HepG2 (cell line): ENCODE measurements around the gene TBC1D10B. TPM values are rescaled to one million over a fixed set of nuclear protein-coding genes. Genes with fewer than 3 reads are reported as not detected.
A peak's percentile ranks its signal among the peaks of the same experiment; 100 is the strongest.

Experiments used
- CAMTA2 ChIP-seq: sonication (generic); formaldehyde crosslinking; IDR thresholded peaks from 2 replicates; pipeline ENCODE4 v1.4.0; 2020; ENCODE audit warnings: mild to moderate bottlenecking, missing genetic modification reagents, borderline replicate concordance
- E2F2 ChIP-seq: sonication (generic); formaldehyde crosslinking; IDR thresholded peaks from 2 replicates; pipeline ENCODE4 v1.4.0; 2020; ENCODE audit warnings: missing genetic modification reagents, borderline replicate concordance
- HOXA7 ChIP-seq: sonication (generic); formaldehyde crosslinking; IDR thresholded peaks from 2 replicates; pipeline ENCODE4 v1.8.1; 2022; ENCODE audit warnings: mild to moderate bottlenecking, missing genetic modification reagents, moderate library complexity
- MAF1 ChIP-seq: sonication (generic); formaldehyde crosslinking; IDR thresholded peaks from 2 replicates; pipeline ENCODE4 v1.5.0; 2020; ENCODE audit warnings: missing genetic modification reagents, borderline replicate concordance
- NFIC ChIP-seq: IDR thresholded peaks from 2 replicates; pipeline ENCODE4 v1.6.1; 2012; ENCODE audit warnings: mild to moderate bottlenecking, low read length, inconsistent platforms
- NONO ChIP-seq, 2 experiments: fragments of 450-650 bp in 1 of 2; sonication (generic) in 1 of 2; formaldehyde crosslinking in 1 of 2; IDR thresholded peaks in 1 of 2; conservative IDR thresholded peaks in 1 of 2; 2 replicates each; pipeline versions ENCODE4 v1.6.1 to v1.8.0; 2017 to 2022; ENCODE audit warnings: mild to moderate bottlenecking in 1 of 2, missing genetic modification reagents in 1 of 2, moderate library complexity in 1 of 2
- POLR2AphosphoS5 ChIP-seq: IDR thresholded peaks from 2 replicates; pipeline ENCODE4 v1.6.1; 2012; ENCODE audit warnings: low read depth, low read length
- RFXANK ChIP-seq: IDR thresholded peaks from 2 replicates; pipeline ENCODE4 v1.6.1; 2016
- SRSF9 ChIP-seq: fragments of 200-400 bp; formaldehyde crosslinking; IDR thresholded peaks from 2 replicates; pipeline ENCODE4 v1.6.1; 2018; ENCODE audit warnings: borderline replicate concordance, mild to moderate bottlenecking, low read depth, low read length; ENCODE audit not compliant: insufficient read depth, poor library complexity, severe bottlenecking
- TAF15 ChIP-seq: fragments of 200-400 bp; formaldehyde crosslinking; IDR thresholded peaks from one replicate; pipeline ENCODE4 v1.6.1; 2018; ENCODE audit warnings: mild to moderate bottlenecking, low read depth, low read length; ENCODE audit not compliant: poor library complexity, severe bottlenecking
- TP53 ChIP-seq: sonication (generic); formaldehyde crosslinking; conservative IDR thresholded peaks from 2 replicates; pipeline ENCODE4 v1.4.0; 2020; ENCODE audit warnings: missing genetic modification reagents
- ZFP90 ChIP-seq: sonication (generic); formaldehyde crosslinking; IDR thresholded peaks from 2 replicates; pipeline ENCODE4 v1.8.0; 2022; ENCODE audit warnings: missing genetic modification reagents, mild to moderate bottlenecking, inconsistent platforms, borderline replicate concordance
- ZNF12 ChIP-seq: sonication (generic); formaldehyde crosslinking; IDR thresholded peaks from 2 replicates; pipeline ENCODE4 v1.5.0; 2020; ENCODE audit warnings: missing genetic modification reagents
- ZNF136 ChIP-seq: sonication (generic); formaldehyde crosslinking; IDR thresholded peaks from 2 replicates; pipeline ENCODE4 v1.8.1; 2022; ENCODE audit warnings: low read depth, mild to moderate bottlenecking, moderate library complexity, missing genetic modification reagents
- ZNF263 ChIP-seq: sonication (generic); formaldehyde crosslinking; IDR thresholded peaks from 2 replicates; pipeline ENCODE4 v1.4.0; 2020; ENCODE audit warnings: missing genetic modification reagents
- ZNF761 ChIP-seq: sonication (generic); formaldehyde crosslinking; conservative IDR thresholded peaks from 2 replicates; pipeline ENCODE4 v1.4.0; 2020; ENCODE audit warnings: mild to moderate bottlenecking, missing genetic modification reagents
- polyA plus RNA-seq, 8 experiments: library from polyadenylated mRNA; depleted of rRNA in 3 of 8; stranded (reverse) in 7 of 8; unstranded in 1 of 8; fragments of >200 nt; fragmentation: Illumina TruSeq in 4 of 8; extraction: Trizol in 4 of 8; gene quantifications; 2 replicates each; pipeline versions ENCODE4 v1.2.1 to v1.2.3, GENCODE V29; 2011 to 2016; ENCODE audit warnings: low read depth in 4 of 8, missing spikeins in 1 of 8, mixed read lengths in 1 of 8; ENCODE audit not compliant: insufficient read depth in 1 of 8
- total RNA-seq, 5 experiments: library from RNA; depleted of rRNA; stranded (reverse); fragments of >200 nt; fragmentation: Illumina TruSeq; extraction: Trizol; gene quantifications; 2 replicates each; pipeline ENCODE4 v1.2.3, GENCODE V29; 2016; ENCODE audit warnings: low read depth in 1 of 5
- TF ChIP-seq, protein P1 (sequence below): IDR thresholded peaks from 2 replicates; pipeline ENCODE4 v1.6.1; 2016; ENCODE audit warnings: control low read depth
- TF ChIP-seq, protein P2 (sequence below): sonication (generic); formaldehyde crosslinking; IDR thresholded peaks from 2 replicates; pipeline ENCODE4 v1.5.0; 2020; ENCODE audit warnings: mild to moderate bottlenecking, missing genetic modification reagents, borderline replicate concordance
- TF ChIP-seq, protein P3 (sequence below), 2 experiments: sonication (generic) in 1 of 2; formaldehyde crosslinking in 1 of 2; IDR thresholded peaks; 2 replicates each; pipeline versions ENCODE4 v1.4.0 to v1.6.1; 2018 to 2020; ENCODE audit warnings: missing genetic modification reagents in 2 of 2, borderline replicate concordance in 1 of 2, low read depth in 1 of 2, mild to moderate bottlenecking in 1 of 2, missing biosample characterization in 1 of 2

The TBC1D10B gene
- total and polyA plus RNA-seq, 2 of the 13 experiments (the other 11 are each of a cell fraction or from before 2014, with no cell fraction given), result 15.7 to 24.8 TPM

- TF ChIP-seq, protein P1, sequence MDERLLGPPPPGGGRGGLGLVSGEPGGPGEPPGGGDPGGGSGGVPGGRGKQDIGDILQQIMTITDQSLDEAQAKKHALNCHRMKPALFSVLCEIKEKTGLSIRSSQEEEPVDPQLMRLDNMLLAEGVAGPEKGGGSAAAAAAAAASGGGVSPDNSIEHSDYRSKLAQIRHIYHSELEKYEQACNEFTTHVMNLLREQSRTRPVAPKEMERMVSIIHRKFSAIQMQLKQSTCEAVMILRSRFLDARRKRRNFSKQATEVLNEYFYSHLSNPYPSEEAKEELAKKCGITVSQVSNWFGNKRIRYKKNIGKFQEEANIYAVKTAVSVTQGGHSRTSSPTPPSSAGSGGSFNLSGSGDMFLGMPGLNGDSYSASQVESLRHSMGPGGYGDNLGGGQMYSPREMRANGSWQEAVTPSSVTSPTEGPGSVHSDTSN (CRISPR knock-in tag), result no peak
- TF ChIP-seq CAMTA2 (CRISPR knock-in tag), result no peak
- TF ChIP-seq, protein P2, sequence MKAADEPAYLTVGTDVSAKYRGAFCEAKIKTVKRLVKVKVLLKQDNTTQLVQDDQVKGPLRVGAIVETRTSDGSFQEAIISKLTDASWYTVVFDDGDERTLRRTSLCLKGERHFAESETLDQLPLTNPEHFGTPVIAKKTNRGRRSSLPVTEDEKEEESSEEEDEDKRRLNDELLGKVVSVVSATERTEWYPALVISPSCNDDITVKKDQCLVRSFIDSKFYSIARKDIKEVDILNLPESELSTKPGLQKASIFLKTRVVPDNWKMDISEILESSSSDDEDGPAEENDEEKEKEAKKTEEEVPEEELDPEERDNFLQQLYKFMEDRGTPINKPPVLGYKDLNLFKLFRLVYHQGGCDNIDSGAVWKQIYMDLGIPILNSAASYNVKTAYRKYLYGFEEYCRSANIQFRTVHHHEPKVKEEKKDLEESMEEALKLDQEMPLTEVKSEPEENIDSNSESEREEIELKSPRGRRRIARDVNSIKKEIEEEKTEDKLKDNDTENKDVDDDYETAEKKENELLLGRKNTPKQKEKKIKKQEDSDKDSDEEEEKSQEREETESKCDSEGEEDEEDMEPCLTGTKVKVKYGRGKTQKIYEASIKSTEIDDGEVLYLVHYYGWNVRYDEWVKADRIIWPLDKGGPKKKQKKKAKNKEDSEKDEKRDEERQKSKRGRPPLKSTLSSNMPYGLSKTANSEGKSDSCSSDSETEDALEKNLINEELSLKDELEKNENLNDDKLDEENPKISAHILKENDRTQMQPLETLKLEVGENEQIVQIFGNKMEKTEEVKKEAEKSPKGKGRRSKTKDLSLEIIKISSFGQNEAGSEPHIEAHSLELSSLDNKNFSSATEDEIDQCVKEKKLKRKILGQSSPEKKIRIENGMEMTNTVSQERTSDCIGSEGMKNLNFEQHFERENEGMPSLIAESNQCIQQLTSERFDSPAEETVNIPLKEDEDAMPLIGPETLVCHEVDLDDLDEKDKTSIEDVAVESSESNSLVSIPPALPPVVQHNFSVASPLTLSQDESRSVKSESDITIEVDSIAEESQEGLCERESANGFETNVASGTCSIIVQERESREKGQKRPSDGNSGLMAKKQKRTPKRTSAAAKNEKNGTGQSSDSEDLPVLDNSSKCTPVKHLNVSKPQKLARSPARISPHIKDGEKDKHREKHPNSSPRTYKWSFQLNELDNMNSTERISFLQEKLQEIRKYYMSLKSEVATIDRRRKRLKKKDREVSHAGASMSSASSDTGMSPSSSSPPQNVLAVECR (CRISPR knock-in tag), result no peak
- no peak for TF ChIP-seq NONO (IDR thresholded peaks at IDR 0.05)
- peak; percentile 65 for TF ChIP-seq NONO (CRISPR knock-in tag; conservative IDR thresholded peaks at IDR 0.05)
- 0 out of 2 replicates have a peak, but pooled peaks have one; percentile 21 for TF ChIP-seq ZFP90
- TF ChIP-seq ZNF12 (CRISPR knock-in tag), result no peak
- TF ChIP-seq NFIC, result no peak
- TF ChIP-seq ZNF761 (CRISPR knock-in tag), result 0 out of 2 replicates have a peak, but pooled peaks have one; percentile 39
- TF ChIP-seq MAF1 (CRISPR knock-in tag), result no peak
- TF ChIP-seq ZNF263 (CRISPR knock-in tag), result peak; percentile 2; the same call in 1 of the 2 replicates
- no peak for TF ChIP-seq RFXANK
- no peak for TF ChIP-seq ZNF136 (CRISPR knock-in tag)
- no peak for TF ChIP-seq SRSF9
- TF ChIP-seq HOXA7 (CRISPR knock-in tag), result no peak
- TF ChIP-seq TAF15, result no peak
- no peak for TF ChIP-seq TP53
- TF ChIP-seq, protein P3, sequence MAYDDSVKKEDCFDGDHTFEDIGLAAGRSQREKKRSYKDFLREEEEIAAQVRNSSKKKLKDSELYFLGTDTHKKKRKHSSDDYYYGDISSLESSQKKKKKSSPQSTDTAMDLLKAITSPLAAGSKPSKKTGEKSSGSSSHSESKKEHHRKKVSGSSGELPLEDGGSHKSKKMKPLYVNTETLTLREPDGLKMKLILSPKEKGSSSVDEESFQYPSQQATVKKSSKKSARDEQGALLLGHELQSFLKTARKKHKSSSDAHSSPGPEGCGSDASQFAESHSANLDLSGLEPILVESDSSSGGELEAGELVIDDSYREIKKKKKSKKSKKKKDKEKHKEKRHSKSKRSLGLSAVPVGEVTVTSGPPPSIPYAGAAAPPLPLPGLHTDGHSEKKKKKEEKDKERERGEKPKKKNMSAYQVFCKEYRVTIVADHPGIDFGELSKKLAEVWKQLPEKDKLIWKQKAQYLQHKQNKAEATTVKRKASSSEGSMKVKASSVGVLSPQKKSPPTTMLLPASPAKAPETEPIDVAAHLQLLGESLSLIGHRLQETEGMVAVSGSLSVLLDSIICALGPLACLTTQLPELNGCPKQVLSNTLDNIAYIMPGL (CRISPR knock-in tag; IDR thresholded peaks at IDR 0.05; ENCODE audit: borderline replicate concordance in 1 of 2, low read depth in 1 of 2), result peak; percentile 32 to 62; a peak in 1 of 4 replicates
- no peak for TF ChIP-seq E2F2 (CRISPR knock-in tag)
- no peak; the same call in none of the 2 replicates for TF ChIP-seq POLR2AphosphoS5
Observed at GRCh38 chr16:30352488-30353401, 17.5 kb downstream of the TBC1D10B start (continued).
